Adrenal gland (tissue), 19 donors: Measurements from ENCODE around the gene ZNF430. TPM values are rescaled to one million over a fixed set of nuclear protein-coding genes. Genes with fewer than 3 reads are reported as not detected.
"Not testable (repeated sequence)": the region's sequence is repeated elsewhere in the genome, so short reads cannot be mapped to it uniquely, and the experiment has no call there.

ENCODE experiments used
- DNase-seq, 7 donors: peaks; one replicate each; pipeline ENCODE4 v3.0.0-alpha.2; 2019 to 2020
- H3K27ac ChIP-seq, 5 donors: fragments of 200-600 bp; sonication (generic) in 4 of 5; 1 replicate in 3 of 5; 2 replicates in 2 of 5; pipeline versions ENCODE4 v1.5.1 to v1.8.0; 2016 to 2020; ENCODE audit warnings: mild to moderate bottlenecking in 1 of 5
- H3K27me3 ChIP-seq: fragments of 200-600 bp; 2 replicates; pipeline ENCODE4 v1.8.0; 2021
- H3K36me3 ChIP-seq, 2 donors: fragments of 200-600 bp; replicated peaks in 1 of 2; 1 replicate in 1 of 2; 2 replicates in 1 of 2; pipeline versions ENCODE4 v1.5.1 to v1.8.0; 2018 to 2022
- H3K4me1 ChIP-seq, 2 donors: fragments of 200-600 bp; replicated peaks in 1 of 2; 1 replicate in 1 of 2; 2 replicates in 1 of 2; pipeline versions ENCODE4 v1.5.1 to v1.8.0; 2018 to 2021
- H3K4me3 ChIP-seq, 4 donors: fragments of 200-600 bp; sonication (generic) in 3 of 4; one replicate each; pipeline ENCODE4 v1.5.1; 2016 to 2018
- H3K9me3 ChIP-seq, 3 donors: fragments of 200-600 bp; sonication (generic) in 1 of 3; replicated peaks in 1 of 3; 1 replicate in 2 of 3; 2 replicates in 1 of 3; pipeline versions ENCODE4 v1.5.1 to v1.8.0; 2016 to 2021
- CTCF ChIP-seq, 6 experiments: fragments of 450-650 bp in 4 of 6; fragments of 200-600 bp in 2 of 6; sonication (generic) in 1 of 6; IDR thresholded peaks; 1 replicate in 5 of 6; 2 replicates in 1 of 6; pipeline versions ENCODE4 v1.5.1 to v1.8.0; 2016 to 2021; ENCODE audit warnings: antibody characterized with exemption in 6 of 6, mild to moderate bottlenecking in 2 of 6, moderate library complexity in 1 of 6
- POLR2A ChIP-seq, 2 donors: fragments of 450-650 bp; IDR thresholded peaks; one replicate each; pipeline ENCODE4 v1.6.1; 2017; ENCODE audit warnings: antibody characterized with exemption in 2 of 2, mild to moderate bottlenecking in 2 of 2, moderate library complexity in 1 of 2
- WGBS, 4 donors: extraction: QIAGEN DNeasy Blood & Tissue Kit in 2 of 4; methylation state at CpG; one replicate each; pipeline versions ENCODE4 v1.1.5 to v1.1.7; 2013 to 2017; 5-methylcytosine and 5-hydroxymethylcytosine counted together
- intact Hi-C, 2 donors: fragments of 100-400 bp; cut with DNase I; formaldehyde crosslinking; loops; one replicate each; pipeline versions ENCODE4 v1.14.1 to v1.15.0; 2022 to 2023
- long read RNA-seq, 10 donors: library from polyadenylated mRNA in 3 of 10; unstranded in 2 of 10; stranded (forward) in 1 of 10; transcript quantifications; one replicate each; pipeline ENCODE4 v2.0.0 and lab custom pipeline, GENCODE V29; 2021 to 2026
- polyA plus RNA-seq, 3 donors: library from polyadenylated mRNA; stranded (reverse); fragments of 200-250 nt in 2 of 3; fragments of 350-450 nt in 1 of 3; fragmentation: Illumina TruSeq in 1 of 3; extraction: RNeasy Lipid Tissue Mini Kit (QIAGEN cat#74804) in 1 of 3; gene quantifications; one replicate each; pipeline ENCODE4 v1.2.3, GENCODE V29; 2013 to 2014
- total RNA-seq, 9 donors: library from RNA; depleted of rRNA in 4 of 9; stranded (reverse); fragments of >200 nt in 4 of 9; fragments of 120-200 nt in 1 of 9; fragmentation: NEBNext Ultra II Directional in 1 of 9; extraction: Animal tissue kit (Norgen Biotek cat#: 25700) in 1 of 9; gene quantifications; one replicate each; pipeline versions ENCODE4 v1.1.0 to v1.2.4, GENCODE V29; 2013 to 2023
- donor health status: healthy with polysubstance abuse.
- donor health status: Bipolar disorder and iron deficiency.
- donor health status: DM: yes; HTN: yes; CAD: no.
- donor health status: DM: no; HTN: no; CAD: no.
- donor health status: DM: no; HTN: no; CAD: no.
- donor health status: DM: yes; HTN: yes; CAD: no.

Gene ZNF430
- total RNA-seq (10 to 100 TPM in 8 of 9 donors, 1 to 10 TPM in 1; 4.4 to 59.1 (median 14.6) TPM), polyA plus RNA-seq (1 to 10 TPM; 2.0 to 7.9 (median 3.7) TPM)
- long read RNA-seq, donor 1, partial matches to known transcripts, result 0 of 2 reads
- long read RNA-seq, donor 1, other reads (novel, unspliced or antisense), result 0 of 2 reads
- long read RNA-seq, donor 2, transcript ZNF430-201 (5 exons, 3,923 nt), result major isoform, 8 of 8 reads
- long read RNA-seq, donor 2, partial matches to known transcripts, result 0 of 8 reads
- long read RNA-seq, donor 2, other reads (novel, unspliced or antisense), result 0 of 8 reads
- long read RNA-seq, donor 3, partial matches to known transcripts, result 0 of 1 reads
- long read RNA-seq, donor 3, other reads (novel, unspliced or antisense), result 0 of 1 reads
- long read RNA-seq, donor 4, partial matches to known transcripts, result 0 of 5 reads
- long read RNA-seq, donor 4, other reads (novel, unspliced or antisense), result 3 of 5 reads
- long read RNA-seq, donor 5, transcript ZNF430-201 (5 exons, 3,923 nt), result major isoform, 6 of 11 reads
- long read RNA-seq, donor 5, partial matches to known transcripts, result 2 of 11 reads
- long read RNA-seq, donor 5, other reads (novel, unspliced or antisense), result 3 of 11 reads
- long read RNA-seq, donor 6, partial matches to known transcripts, result 0 of 3 reads
- long read RNA-seq, donor 6, other reads (novel, unspliced or antisense), result 0 of 3 reads
- long read RNA-seq, donor 7, result 0 reads
- long read RNA-seq, donor 8, partial matches to known transcripts, result 0 of 3 reads
- long read RNA-seq, donor 8, other reads (novel, unspliced or antisense), result 0 of 3 reads
- long read RNA-seq, donor 9, partial matches to known transcripts, result 0 of 1 reads
- long read RNA-seq, donor 9, other reads (novel, unspliced or antisense), result 0 of 1 reads
- long read RNA-seq, donor 10, result 0 reads

GRCh38 chr19:21020298-21021227 is at the start of gene ZNF430:
TSS of gene ZNF430 (plus strand) at chr19:21020657. CDS start at chr19:21020801, 144 bp downstream.
- Histone ChIP-seq H3K27me3 (no peaks in the 10 kb centered on the region), H3K36me3 (no peaks in the 10 kb centered on the region), H3K27ac (peak within 1 kb of the TSS; percentile 40 to 92 (median 69)), H3K4me1 (peaks cover 19 to 30% of the 10 kb centered on the region in 2 donors), H3K4me3 (peak within 1 kb of the TSS in 3 of 4 donors; percentile 10 to 70 (median 59)), H3K9me3 (no peaks in the 10 kb centered on the region)
- DNase-seq, result peak; percentile 94 to 99 (median 97)
- TF ChIP-seq POLR2A (IDR thresholded peaks at IDR 0.05) (peak; percentile 52 to 84), CTCF (IDR thresholded peaks at IDR 0.05) (no peak)
- 3 to 13% (median 6%) methylated on average over 8 to 44 of the region's 44 CpGs for WGBS, 4 donors
- intact Hi-C loops, result no loop called here

- H3K9me3 ChIP-seq, intact Hi-C loops, H3K36me3 ChIP-seq, DNase-seq, H3K4me1 ChIP-seq, H3K4me3 ChIP-seq, H3K27me3 ChIP-seq, H3K27ac ChIP-seq: not testable (repeated sequence)
- 92 to 95% (median 95%) methylated on average over 2 of the region's 2 CpGs for WGBS, 4 donors
Measured at GRCh38 chr19:20992788-20993187, 27.7 kb upstream of the ZNF430 start.

- peak overlapping the region in 2 of 4 donors; percentile 18 to 56 for H3K4me3 ChIP-seq
- intact Hi-C loops, result loop anchor here in 1 of 2 donors (10.0 kb wide), 1 partner anchor 225 kb away; the partner anchor contains the start of gene ZNF66
- 0 to 4% (median 2%) methylated on average over 15 to 29 of the region's 29 CpGs for WGBS, 4 donors
- no peaks in the 10 kb centered on the region for H3K27me3 ChIP-seq
- H3K9me3 ChIP-seq, result no peaks in the 10 kb centered on the region
- H3K4me1 ChIP-seq, result peaks cover 0 to 5% of the 10 kb centered on the region in 2 donors
- DNase-seq, result peak; percentile 89 to 98 (median 96)
- no peaks in the 10 kb centered on the region for H3K36me3 ChIP-seq
- H3K27ac ChIP-seq, result no peak overlapping the region
- TF ChIP-seq CTCF (IDR thresholded peaks at IDR 0.05) (no peak), POLR2A (IDR thresholded peaks at IDR 0.05) (no peak)
Measured at GRCh38 chr19:20999731-21000352, 20.6 kb upstream of the ZNF430 start.

- H3K27ac ChIP-seq, result peak overlapping the region in 4 of 5 donors; percentile 58 to 92 (median 79)
- WGBS, 4 donors, result 8 to 14% (median 11%) methylated on average over 11 of the region's 11 CpGs
- H3K36me3 ChIP-seq, DNase-seq, H3K9me3 ChIP-seq, intact Hi-C loops, H3K27me3 ChIP-seq: not testable (repeated sequence)
- H3K4me3 ChIP-seq, result peak overlapping the region in 3 of 4 donors; percentile 10 to 70 (median 59)
- peaks cover 19 to 30% of the 10 kb centered on the region in 2 donors for H3K4me1 ChIP-seq
Measured at GRCh38 chr19:21021238-21021637, 781 bp downstream of the ZNF430 start.
